Right forelimb (tissue), 1 donor: Measurements from ENCODE around the gene ZNF804A.
"Not testable (repeated sequence)": the region's sequence is repeated elsewhere in the genome, so short reads cannot be mapped to it uniquely, and the experiment has no call there.

Experiments used
- DNase-seq: peaks from one replicate; pipeline ENCODE4 v3.0.0-alpha.2; 2018

Gene ZNF804A

GRCh38 chr2:184729581-184729980 is 131.3 kb downstream of the ZNF804A start:
- DNase-seq = no peak

- no peak for DNase-seq
Observed at GRCh38 chr2:184730288-184730687, 132.0 kb downstream of the ZNF804A start.

- DNase-seq = no peak
Observed at GRCh38 chr2:184734338-184734737, 136.0 kb downstream of the ZNF804A start.

- no peak for DNase-seq
Observed at GRCh38 chr2:184735611-184736010, 137.3 kb downstream of the ZNF804A start.

- no peak for DNase-seq
Observed at GRCh38 chr2:184743096-184743495, 144.8 kb downstream of the ZNF804A start.

- DNase-seq = no peak
Observed at GRCh38 chr2:184756161-184756560, 157.8 kb downstream of the ZNF804A start.

GRCh38 chr2:184756885-184757284 is 158.6 kb downstream of the ZNF804A start:
- DNase-seq = no peak

- DNase-seq = not testable (repeated sequence)
Observed at GRCh38 chr2:184759557-184760255, 161.4 kb downstream of the ZNF804A start.

- DNase-seq = no peak
Observed at GRCh38 chr2:184760931-184761330, 162.6 kb downstream of the ZNF804A start.

- DNase-seq = no peak
Observed at GRCh38 chr2:184765112-184765895, 167.0 kb downstream of the ZNF804A start.

GRCh38 chr2:184767059-184767458 is 168.7 kb downstream of the ZNF804A start:
- DNase-seq = no peak

GRCh38 chr2:184769023-184769422 is 170.7 kb downstream of the ZNF804A start:
- no peak for DNase-seq

GRCh38 chr2:184769686-184770085 is 171.4 kb downstream of the ZNF804A start:
- DNase-seq = no peak

GRCh38 chr2:184779777-184780176 is 181.4 kb downstream of the ZNF804A start:
- no peak for DNase-seq

GRCh38 chr2:184780384-184780783 is 182.1 kb downstream of the ZNF804A start:
- no peak for DNase-seq

GRCh38 chr2:184780944-184781343 is 182.6 kb downstream of the ZNF804A start:
- no peak for DNase-seq

GRCh38 chr2:184783576-184783975 is 185.2 kb downstream of the ZNF804A start:
- no peak for DNase-seq

GRCh38 chr2:184793176-184793575 is 194.8 kb downstream of the ZNF804A start:
- no peak for DNase-seq

- no peak for DNase-seq
Observed at GRCh38 chr2:184799379-184799778, 201.1 kb downstream of the ZNF804A start.

GRCh38 chr2:184814421-184814820 is 216.1 kb downstream of the ZNF804A start:
- DNase-seq = no peak

- DNase-seq = no peak
Observed at GRCh38 chr2:184815824-184816223, 217.5 kb downstream of the ZNF804A start.

- no peak for DNase-seq
Observed at GRCh38 chr2:184824597-184824996, 226.3 kb downstream of the ZNF804A start.

GRCh38 chr2:184830531-184830930 is 232.2 kb downstream of the ZNF804A start:
- no peak for DNase-seq

- no peak for DNase-seq
Observed at GRCh38 chr2:184834699-184835397, 236.5 kb downstream of the ZNF804A start.
